ENCODE measurements around the gene DNMT1.

GRCh38 chr19:10226376-10227025 lies 31.7 kb upstream of the DNMT1 start:
- no peak for TF ChIP-seq CTCF (conservative IDR thresholded peaks at IDR 0.05; ENCODE audit: low read depth, low read length)
- no peak for TF ChIP-seq EZH2 (IDR thresholded peaks at IDR 0.05; ENCODE audit: borderline replicate concordance, low read depth, low read length, poor library complexity, severe bottlenecking)

All from A673 (cell line).